HG03064 (cell line): Measurements from ENCODE around the gene HYAL2.
A peak's percentile ranks its signal among the peaks of the same experiment; 100 is the strongest.

Experiments
- ATAC-seq: cut with Tn5 transposase; IDR thresholded peaks from one replicate; pipeline ENCODE4 v1.9.1; 2021; ENCODE audit warnings: low read depth; ENCODE audit not compliant: unreplicated experiment

Gene HYAL2

GRCh38 chr3:50331364-50331907 lies 8.9 kb upstream of the HYAL2 start:
- ATAC-seq: no peak

- no peak for ATAC-seq
Measured at GRCh38 chr3:50330330-50330729, 7.8 kb upstream of the HYAL2 start.

- peak; percentile 64 for ATAC-seq
Measured at GRCh38 chr3:50327943-50328691, 5.6 kb upstream of the HYAL2 start, which contains the start of gene TUSC2. Gene TUSC2 (minus strand): TSS chr3:50328223. CDS start chr3:50328099, 124 bp downstream.

- ATAC-seq: no peak
Measured at GRCh38 chr3:50327129-50327528, 4.6 kb upstream of the HYAL2 start.

- ATAC-seq: no peak
Measured at GRCh38 chr3:50326182-50326541, 3.6 kb upstream of the HYAL2 start.

- ATAC-seq: no peak
Measured at GRCh38 chr3:50325497-50326181, 3.1 kb upstream of the HYAL2 start.

- no peak for ATAC-seq
Measured at GRCh38 chr3:50325113-50325480, 2.6 kb upstream of the HYAL2 start.

GRCh38 chr3:50324351-50325112 lies 2.0 kb upstream of the HYAL2 start:
- no peak for ATAC-seq

GRCh38 chr3:50323614-50324199 lies 1.2 kb upstream of the HYAL2 start:
- ATAC-seq: no peak

GRCh38 chr3:50323092-50323600 lies 601 bp upstream of the HYAL2 start:
- no peak for ATAC-seq

- ATAC-seq: no peak
Measured at GRCh38 chr3:50322115-50322385, 495 bp downstream of the HYAL2 start.

GRCh38 chr3:50321336-50322114 lies 1.0 kb downstream of the HYAL2 start:
- peak; percentile 79 for ATAC-seq

- ATAC-seq: peak; percentile 48
Measured at GRCh38 chr3:50320853-50321335, 1.7 kb downstream of the HYAL2 start.

- ATAC-seq: no peak
Measured at GRCh38 chr3:50319894-50320625, 2.5 kb downstream of the HYAL2 start.

- no peak for ATAC-seq
Measured at GRCh38 chr3:50319181-50319893, 3.2 kb downstream of the HYAL2 start.

- no peak for ATAC-seq
Measured at GRCh38 chr3:50318615-50319014, 3.9 kb downstream of the HYAL2 start.

GRCh38 chr3:50318163-50318562 lies 4.4 kb downstream of the HYAL2 start:
- ATAC-seq: no peak

GRCh38 chr3:50317300-50317699 lies 5.2 kb downstream of the HYAL2 start:
- ATAC-seq: no peak
